Esophagus muscularis mucosa (tissue), 4 donors: Measurements from ENCODE around the gene CCNI. TPM values are rescaled to one million over a fixed set of nuclear protein-coding genes. Genes with fewer than 3 reads are reported as not detected.

Experiments
- DNase-seq: peaks from one replicate; pipeline ENCODE4 v3.0.0-alpha.2; 2017; ENCODE audit errors: extremely low spot score
- H3K27ac ChIP-seq, 4 donors: fragments of 200-600 bp; sonication (generic); replicated peaks in 1 of 4; 1 replicate in 3 of 4; 2 replicates in 1 of 4; pipeline ENCODE4 v1.5.1; 2016 to 2019; ENCODE audit warnings: mild to moderate bottlenecking in 1 of 4
- H3K27me3 ChIP-seq, 4 donors: fragments of 200-600 bp; sonication (generic); one replicate each; pipeline versions ENCODE4 v1.5.1 to v1.6.0; 2016 to 2019
- H3K36me3 ChIP-seq, 4 donors: fragments of 200-600 bp; sonication (generic); one replicate each; pipeline ENCODE4 v1.5.1; 2016 to 2019
- H3K4me1 ChIP-seq, 4 donors: fragments of 200-600 bp; sonication (generic); one replicate each; pipeline ENCODE4 v1.5.1; 2016 to 2019
- H3K4me3 ChIP-seq, 4 donors: fragments of 200-600 bp; sonication (generic); 1 replicate in 2 of 4; 2 replicates in 2 of 4; pipeline ENCODE4 v1.5.1; 2016 to 2019; ENCODE audit warnings: mild to moderate bottlenecking in 4 of 4, moderate library complexity in 1 of 4
- H3K9me3 ChIP-seq, 4 donors: fragments of 200-600 bp; sonication (generic); 1 replicate in 3 of 4; 2 replicates in 1 of 4; pipeline ENCODE4 v1.5.1; 2016 to 2019
- EP300 ChIP-seq: sonication (generic); formaldehyde crosslinking; IDR thresholded peaks from one replicate; pipeline ENCODE4 v1.6.1; 2017; ENCODE audit warnings: antibody characterized with exemption
- POLR2A ChIP-seq: fragments of 450-650 bp; IDR thresholded peaks from one replicate; pipeline ENCODE4 v1.6.1; 2017; ENCODE audit warnings: antibody characterized with exemption, moderate library complexity, mild to moderate bottlenecking, low read depth
- POLR2AphosphoS5 ChIP-seq, 2 donors: sonication (generic); formaldehyde crosslinking; IDR thresholded peaks; one replicate each; pipeline ENCODE4 v1.6.1; 2017; ENCODE audit warnings: antibody characterized with exemption in 2 of 2
- WGBS: methylation state at CpG from one replicate; pipeline ENCODE4 v1.1.5; 2018; 5-methylcytosine and 5-hydroxymethylcytosine counted together
- intact Hi-C: fragments of 100-400 bp; cut with DNase I; formaldehyde crosslinking; loops from one replicate; pipeline ENCODE4 v1.15.1; 2023
- total RNA-seq, 4 donors: library from RNA; depleted of rRNA; stranded (reverse); fragments of >200 nt; gene quantifications; one replicate each; pipeline versions ENCODE4 v1.1.0 to v1.2.1, GENCODE V29; 2016
- TF ChIP-seq, protein P1 (sequence below), 3 experiments: fragments of 200-600 bp in 2 of 3; fragments of 450-650 bp in 1 of 3; sonication (generic) in 2 of 3; IDR thresholded peaks; one replicate each; pipeline ENCODE4 v1.5.1; 2017 to 2019; ENCODE audit warnings: antibody characterized with exemption in 3 of 3, mild to moderate bottlenecking in 2 of 3, moderate library complexity in 1 of 3

The CCNI gene
- total RNA-seq, 4 donors from 2014 or later, result 342 to 444 (median 375) TPM

DNA sequence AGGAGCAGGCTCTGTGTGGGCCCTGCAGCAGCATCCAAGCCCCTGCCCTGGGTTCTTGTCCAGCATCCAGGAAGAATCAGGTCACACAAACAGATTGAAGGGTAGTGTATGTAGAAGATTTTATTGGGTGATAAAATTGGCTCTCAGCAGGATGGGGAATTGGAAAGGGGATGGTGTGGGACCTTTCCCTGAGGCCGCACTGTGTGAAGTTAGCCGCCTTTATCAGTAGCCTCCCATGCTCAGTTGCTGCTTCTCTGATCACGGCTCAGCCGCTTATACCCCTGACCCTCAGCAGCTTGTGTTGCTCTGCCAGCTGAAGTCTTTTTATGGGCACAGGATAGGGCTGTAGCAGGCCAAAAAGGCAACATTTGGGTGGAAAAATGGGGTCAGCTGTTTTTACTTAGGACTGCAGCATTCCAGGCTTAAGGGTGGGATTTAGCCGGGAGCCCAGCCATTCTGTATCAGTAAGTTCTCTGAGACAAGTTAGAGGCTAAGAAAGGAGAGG lies 46.0 kb upstream of the CCNI start:
- Histone ChIP-seq H3K9me3 (no peaks in the 10 kb centered on the region), H3K27ac (no peak overlapping the region), H3K36me3 (no peaks in the 10 kb centered on the region), H3K4me1 (peaks cover 0 to 3% (median 0%) of the 10 kb centered on the region in 4 donors), H3K4me3 (no peak overlapping the region), H3K27me3 (peaks cover 0 to 7% (median 0%) of the 10 kb centered on the region in 4 donors)
- 93% methylated on average over 5 of the region's 5 CpGs for WGBS
- DNase-seq, result no peak
- no peak for TF ChIP-seq EP300
- TF ChIP-seq POLR2AphosphoS5 (IDR thresholded peaks at IDR 0.05), result no peak
- TF ChIP-seq, protein P1, sequence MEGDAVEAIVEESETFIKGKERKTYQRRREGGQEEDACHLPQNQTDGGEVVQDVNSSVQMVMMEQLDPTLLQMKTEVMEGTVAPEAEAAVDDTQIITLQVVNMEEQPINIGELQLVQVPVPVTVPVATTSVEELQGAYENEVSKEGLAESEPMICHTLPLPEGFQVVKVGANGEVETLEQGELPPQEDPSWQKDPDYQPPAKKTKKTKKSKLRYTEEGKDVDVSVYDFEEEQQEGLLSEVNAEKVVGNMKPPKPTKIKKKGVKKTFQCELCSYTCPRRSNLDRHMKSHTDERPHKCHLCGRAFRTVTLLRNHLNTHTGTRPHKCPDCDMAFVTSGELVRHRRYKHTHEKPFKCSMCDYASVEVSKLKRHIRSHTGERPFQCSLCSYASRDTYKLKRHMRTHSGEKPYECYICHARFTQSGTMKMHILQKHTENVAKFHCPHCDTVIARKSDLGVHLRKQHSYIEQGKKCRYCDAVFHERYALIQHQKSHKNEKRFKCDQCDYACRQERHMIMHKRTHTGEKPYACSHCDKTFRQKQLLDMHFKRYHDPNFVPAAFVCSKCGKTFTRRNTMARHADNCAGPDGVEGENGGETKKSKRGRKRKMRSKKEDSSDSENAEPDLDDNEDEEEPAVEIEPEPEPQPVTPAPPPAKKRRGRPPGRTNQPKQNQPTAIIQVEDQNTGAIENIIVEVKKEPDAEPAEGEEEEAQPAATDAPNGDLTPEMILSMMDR (IDR thresholded peaks at IDR 0.05), result no peak
- no peak for TF ChIP-seq POLR2A
- intact Hi-C loops, result no loop called here

DNA sequence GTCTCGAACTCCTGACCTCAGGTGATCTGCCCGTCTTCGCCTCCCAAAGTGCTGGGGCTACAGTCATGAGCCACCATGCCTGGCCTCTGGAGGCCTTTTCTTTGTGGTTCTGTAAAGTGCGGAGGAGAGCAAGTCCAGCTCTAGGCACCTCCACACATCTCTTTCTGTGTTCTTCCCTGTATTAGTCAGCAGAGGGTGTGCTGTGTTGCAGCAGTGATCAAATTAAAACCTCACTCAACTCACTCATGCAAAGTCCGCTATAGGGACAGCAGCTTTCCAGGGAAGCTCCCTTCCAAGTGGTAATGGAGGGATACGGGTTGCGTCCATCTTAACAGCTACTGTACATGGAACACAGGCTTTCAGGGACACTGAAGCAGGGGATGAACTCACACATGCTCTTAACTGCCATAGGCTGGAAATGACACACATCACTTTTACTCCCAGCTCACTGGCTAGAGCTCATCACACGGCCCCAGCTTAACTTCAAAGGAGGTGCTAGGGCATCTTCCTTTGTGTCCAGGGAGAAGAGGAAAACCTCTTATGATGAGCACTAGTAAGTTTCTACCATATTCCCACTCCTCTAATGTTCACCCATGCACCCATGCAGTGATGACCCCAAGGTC lies 45.2 kb upstream of the CCNI start:
- no peak for TF ChIP-seq EP300
- TF ChIP-seq, protein P1 (IDR thresholded peaks at IDR 0.05), result no peak
- TF ChIP-seq POLR2A, result no peak
- TF ChIP-seq POLR2AphosphoS5 (IDR thresholded peaks at IDR 0.05), result no peak
- intact Hi-C loops, result no loop called here
- 93% methylated on average over 8 of the region's 8 CpGs for WGBS

DNA sequence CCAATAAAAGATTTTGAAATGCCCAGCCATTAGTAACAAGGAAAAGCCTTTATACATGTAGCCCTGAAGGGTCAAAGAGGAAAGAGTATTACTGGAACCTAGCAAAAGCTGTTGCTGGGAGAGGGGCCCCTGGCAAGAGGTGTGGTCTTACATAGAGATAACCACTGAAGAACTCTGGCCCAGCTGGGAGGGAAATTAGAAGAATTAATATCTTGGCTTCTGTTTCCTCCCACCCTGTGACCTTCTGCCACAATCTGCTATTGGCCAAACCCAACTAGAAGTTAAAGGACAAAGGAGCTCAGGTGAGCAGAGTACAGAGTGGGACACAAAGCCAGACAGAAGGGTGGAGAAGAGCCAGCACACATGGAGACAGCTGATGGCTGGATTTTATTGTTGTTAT lies 41.9 kb upstream of the CCNI start:
- no peaks in the 10 kb centered on the region for H3K9me3 ChIP-seq
- no peak overlapping the region for H3K4me3 ChIP-seq
- H3K4me1 ChIP-seq, result no peaks in the 10 kb centered on the region
- TF ChIP-seq, protein P1 (IDR thresholded peaks at IDR 0.05), result no peak
- TF ChIP-seq EP300 (no peak), POLR2AphosphoS5 (IDR thresholded peaks at IDR 0.05) (no peak), POLR2A (no peak)
- intact Hi-C loops, result no loop called here
- H3K27me3 ChIP-seq, result peaks cover 0 to 7% (median 0%) of the 10 kb centered on the region in 4 donors
- DNase-seq, result no peak
- no peaks in the 10 kb centered on the region for H3K36me3 ChIP-seq
- H3K27ac ChIP-seq, result no peak overlapping the region

More for the DNA sequence above, 45.2 kb upstream of the CCNI start:
- no peak overlapping the region for H3K4me3 ChIP-seq
- H3K27me3 ChIP-seq, result peaks cover 0 to 7% (median 0%) of the 10 kb centered on the region in 4 donors
- no peaks in the 10 kb centered on the region for H3K36me3 ChIP-seq
- H3K9me3 ChIP-seq, result no peaks in the 10 kb centered on the region
- no peak for DNase-seq
- H3K4me1 ChIP-seq, result peaks cover 0 to under 1% (median 0%) of the 10 kb centered on the region in 4 donors
- no peak overlapping the region for H3K27ac ChIP-seq

DNA sequence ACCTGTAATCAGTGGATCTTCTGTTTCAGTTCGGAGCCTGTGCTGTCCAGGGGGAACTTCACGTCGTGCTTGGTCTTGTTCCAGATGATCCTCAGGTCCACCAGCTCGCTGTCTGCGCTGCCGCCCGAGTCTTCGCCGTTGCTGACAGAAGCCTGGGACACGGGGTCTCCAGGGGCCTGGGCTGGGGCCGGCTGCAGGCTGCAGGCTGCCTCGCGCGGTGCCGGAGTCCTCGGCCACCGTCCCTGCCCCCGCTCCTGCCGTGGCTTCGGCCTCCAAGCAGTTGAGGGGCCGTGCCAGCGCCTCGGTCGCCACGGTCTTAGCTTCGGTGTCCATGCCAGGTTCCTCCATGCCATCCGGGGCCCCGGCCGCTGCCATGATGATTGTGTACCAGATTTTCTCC lies 37.3 kb upstream of the CCNI start:
- DNase-seq, result no peak
- Histone ChIP-seq H3K4me3 (no peak overlapping the region), H3K36me3 (no peaks in the 10 kb centered on the region), H3K4me1 (no peaks in the 10 kb centered on the region), H3K27me3 (no peaks in the 10 kb centered on the region), H3K9me3 (no peaks in the 10 kb centered on the region), H3K27ac (no peak overlapping the region)
- intact Hi-C loops, result no loop called here
- 95% methylated on average over 25 of the region's 29 CpGs for WGBS
- TF ChIP-seq EP300 (no peak), POLR2AphosphoS5 (IDR thresholded peaks at IDR 0.05) (no peak), POLR2A (no peak)
- TF ChIP-seq, protein P1 (IDR thresholded peaks at IDR 0.05), result no peak

- Histone ChIP-seq H3K27ac (no peak overlapping the region), H3K9me3 (no peaks in the 10 kb centered on the region), H3K36me3 (no peaks in the 10 kb centered on the region), H3K27me3 (no peaks in the 10 kb centered on the region), H3K4me3 (no peak overlapping the region), H3K4me1 (peaks cover 0 to 2% (median 2%) of the 10 kb centered on the region in 4 donors)
- DNase-seq, result no peak
- intact Hi-C loops, result no loop called here
- 100% methylated on average over 1 of the region's 1 CpG for WGBS
- TF ChIP-seq EP300 (no peak), POLR2A (no peak), POLR2AphosphoS5 (IDR thresholded peaks at IDR 0.05) (no peak)
- TF ChIP-seq, protein P1 (IDR thresholded peaks at IDR 0.05), result no peak
Observed at GRCh38 chr4:77110730-77111129, 34.9 kb upstream of the CCNI start.
